Neural progenitor cell (in vitro differentiated cells): ENCODE results near the gene DNAJC9. TPM values are rescaled to one million over a fixed set of nuclear protein-coding genes. Genes with fewer than 3 reads are reported as not detected.

Source experiments
- DNase-seq: peaks from one replicate; pipeline ENCODE4 v3.0.0-alpha.2; 2016; ENCODE audit warnings: low spot score
- H2AFZ ChIP-seq: fragments of 200-600 bp; sonication (generic); replicated peaks from 2 replicates; pipeline ENCODE4 v1.6.1; 2016; ENCODE audit warnings: antibody characterized with exemption
- H3F3A ChIP-seq: fragments of 200-600 bp; sonication (generic); 2 replicates; pipeline ENCODE4 v1.6.1; 2016; ENCODE audit warnings: antibody characterized with exemption, low read depth
- H3K27ac ChIP-seq: fragments of 200-600 bp; sonication (generic); 2 replicates; pipeline ENCODE4 v1.5.1; 2016; ENCODE audit warnings: mild to moderate bottlenecking
- H3K27me3 ChIP-seq: fragments of 200-600 bp; sonication (generic); 2 replicates; pipeline ENCODE4 v1.6.1; 2016; ENCODE audit warnings: mild to moderate bottlenecking, moderate library complexity
- H3K36me3 ChIP-seq: fragments of 200-600 bp; sonication (generic); 2 replicates; pipeline ENCODE4 v1.5.1; 2016
- H3K4me1 ChIP-seq: fragments of 200-600 bp; sonication (generic); 2 replicates; pipeline ENCODE4 v1.6.1; 2016; ENCODE audit warnings: mixed run types
- H3K4me2 ChIP-seq: fragments of 200-600 bp; sonication (generic); 2 replicates; pipeline ENCODE4 v1.6.1; 2016
- H3K4me3 ChIP-seq: fragments of 200-600 bp; sonication (generic); 2 replicates; pipeline ENCODE4 v1.5.1; 2016
- H3K79me2 ChIP-seq: fragments of 200-600 bp; sonication (generic); 2 replicates; pipeline ENCODE4 v1.6.1; 2016; ENCODE audit warnings: low read depth
- H3K9ac ChIP-seq: fragments of 200-600 bp; sonication (generic); 2 replicates; pipeline ENCODE4 v1.6.1; 2016
- H3K9me3 ChIP-seq: fragments of 200-600 bp; sonication (generic); 2 replicates; pipeline ENCODE4 v1.5.1; 2016; ENCODE audit warnings: low read depth
- H4K20me1 ChIP-seq: fragments of 200-600 bp; sonication (generic); 2 replicates; pipeline ENCODE4 v1.6.1; 2016; ENCODE audit warnings: low read depth
- H3K27ac Mint-ChIP-seq: 3 replicates; pipeline ENCODE4 v1.8.0; 2021; ENCODE audit warnings: mixed read lengths
- H3K27me3 Mint-ChIP-seq: 2 replicates; pipeline ENCODE4 v1.8.0; 2022; ENCODE audit warnings: low read depth, mild to moderate bottlenecking, inconsistent platforms, moderate library complexity, mixed read lengths; ENCODE audit not compliant: insufficient read depth
- H3K36me3 Mint-ChIP-seq: 3 replicates; pipeline ENCODE4 v1.8.0; 2021; ENCODE audit warnings: mixed read lengths
- H3K4me1 Mint-ChIP-seq: 3 replicates; pipeline ENCODE4 v1.8.0; 2021; ENCODE audit warnings: mixed read lengths
- H3K4me3 Mint-ChIP-seq: 3 replicates; pipeline ENCODE4 v1.8.0; 2021; ENCODE audit warnings: mild to moderate bottlenecking, moderate library complexity, mixed read lengths
- H3K9me3 Mint-ChIP-seq: 3 replicates; pipeline ENCODE4 v1.8.0; 2020; ENCODE audit warnings: mixed read lengths
- EZH2 ChIP-seq: fragments of 200-600 bp; sonication (generic); IDR thresholded peaks from 2 replicates; pipeline ENCODE4 v1.6.1; 2017; ENCODE audit warnings: antibody characterized with exemption, mild to moderate bottlenecking, moderate library complexity
- EZH2phosphoT487 ChIP-seq: fragments of 200-600 bp; sonication (generic); IDR thresholded peaks from 2 replicates; pipeline ENCODE4 v1.6.1; 2017; ENCODE audit warnings: antibody characterized with exemption
- total RNA-seq: library from RNA; depleted of rRNA; stranded (reverse); fragments of >200 nt; gene quantifications from 2 replicates; pipeline ENCODE4 v1.2.3, GENCODE V29; 2015; ENCODE audit warnings: low replicate concordance
- TF ChIP-seq, protein P1 (sequence below): fragments of 200-600 bp; sonication (generic); IDR thresholded peaks from 2 replicates; pipeline ENCODE4 v1.5.1; 2017; ENCODE audit warnings: antibody characterized with exemption, mild to moderate bottlenecking

Gene DNAJC9
- total RNA-seq, 1 donor from 2014 or later = 58.0 TPM

DNA sequence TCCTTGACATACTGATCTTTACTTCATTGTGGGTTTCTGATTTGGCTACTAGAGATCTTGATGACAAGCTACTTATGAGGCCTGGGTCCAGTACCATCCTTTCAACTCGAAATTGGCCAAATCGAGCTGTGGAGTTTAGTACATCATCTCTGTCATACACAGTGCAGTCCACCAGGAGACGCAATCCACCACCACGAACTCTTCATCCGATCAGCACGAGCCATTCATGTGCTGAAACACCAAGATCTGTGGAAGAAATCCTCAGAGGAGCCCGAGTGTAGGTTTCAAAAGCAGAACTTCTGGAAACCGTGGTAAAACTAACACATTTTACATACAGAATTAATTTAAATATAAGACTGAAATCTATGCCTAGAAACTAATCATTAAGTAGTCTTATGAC lies 14.2 kb downstream of the DNAJC9 start:
- Histone ChIP-seq H3K4me3 (no peak overlapping the region), H3K36me3 (no peaks in the 10 kb centered on the region), H3K4me1 (no peaks in the 10 kb centered on the region), H3K4me2 (no peak overlapping the region), H3K9ac (no peak overlapping the region), H3F3A (peaks cover 9% of the 10 kb centered on the region), H2AFZ (no peak overlapping the region), H4K20me1 (no peaks in the 10 kb centered on the region), H3K9me3 (no peaks in the 10 kb centered on the region), H3K27me3 (no peaks in the 10 kb centered on the region), H3K27ac (no peak overlapping the region), H3K79me2 (no peaks in the 10 kb centered on the region)
- Mint-ChIP-seq H3K27ac (no peak overlapping the region), H3K4me3 (no peak overlapping the region), H3K36me3 (peaks cover 14% of the 10 kb centered on the region), H3K4me1 (no peaks in the 10 kb centered on the region), H3K27me3 (peaks cover 4% of the 10 kb centered on the region), H3K9me3 (no peaks in the 10 kb centered on the region)
- DNase-seq = peak; percentile 34
- TF ChIP-seq, protein P1, sequence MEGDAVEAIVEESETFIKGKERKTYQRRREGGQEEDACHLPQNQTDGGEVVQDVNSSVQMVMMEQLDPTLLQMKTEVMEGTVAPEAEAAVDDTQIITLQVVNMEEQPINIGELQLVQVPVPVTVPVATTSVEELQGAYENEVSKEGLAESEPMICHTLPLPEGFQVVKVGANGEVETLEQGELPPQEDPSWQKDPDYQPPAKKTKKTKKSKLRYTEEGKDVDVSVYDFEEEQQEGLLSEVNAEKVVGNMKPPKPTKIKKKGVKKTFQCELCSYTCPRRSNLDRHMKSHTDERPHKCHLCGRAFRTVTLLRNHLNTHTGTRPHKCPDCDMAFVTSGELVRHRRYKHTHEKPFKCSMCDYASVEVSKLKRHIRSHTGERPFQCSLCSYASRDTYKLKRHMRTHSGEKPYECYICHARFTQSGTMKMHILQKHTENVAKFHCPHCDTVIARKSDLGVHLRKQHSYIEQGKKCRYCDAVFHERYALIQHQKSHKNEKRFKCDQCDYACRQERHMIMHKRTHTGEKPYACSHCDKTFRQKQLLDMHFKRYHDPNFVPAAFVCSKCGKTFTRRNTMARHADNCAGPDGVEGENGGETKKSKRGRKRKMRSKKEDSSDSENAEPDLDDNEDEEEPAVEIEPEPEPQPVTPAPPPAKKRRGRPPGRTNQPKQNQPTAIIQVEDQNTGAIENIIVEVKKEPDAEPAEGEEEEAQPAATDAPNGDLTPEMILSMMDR = peak; percentile 42
- TF ChIP-seq EZH2phosphoT487 = no peak

DNA sequence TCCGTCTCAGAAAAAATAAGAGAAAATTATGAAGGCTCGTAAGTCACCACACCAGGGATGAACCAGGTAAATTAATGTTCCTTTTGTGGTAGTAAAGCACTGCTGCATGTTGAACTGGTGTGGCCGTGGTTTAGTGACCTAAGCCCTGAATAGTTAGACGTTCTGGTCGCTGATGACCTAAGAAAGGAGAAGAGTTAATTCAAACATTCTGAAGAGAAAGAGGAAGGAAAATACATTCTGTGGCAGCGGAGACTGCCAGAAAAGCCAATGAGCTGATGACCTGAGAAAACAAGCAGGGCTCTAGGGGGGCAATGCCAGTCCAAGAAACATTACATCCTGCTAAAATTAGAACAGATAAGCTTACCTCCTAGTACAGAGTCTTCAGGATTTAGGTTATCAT lies 17.5 kb downstream of the DNAJC9 start:
- no peak overlapping the region for H3K27ac ChIP-seq
- no peak overlapping the region for H2AFZ ChIP-seq
- H3K4me3 ChIP-seq = no peak overlapping the region
- H3K79me2 ChIP-seq = no peaks in the 10 kb centered on the region
- H3K27me3 Mint-ChIP-seq = peaks cover 4% of the 10 kb centered on the region
- no peak overlapping the region for H3K9ac ChIP-seq
- H3K4me2 ChIP-seq = no peak overlapping the region
- H3F3A ChIP-seq = peaks cover 6% of the 10 kb centered on the region
- H4K20me1 ChIP-seq = no peaks in the 10 kb centered on the region
- no peak for DNase-seq
- no peaks in the 10 kb centered on the region for H3K36me3 ChIP-seq
- H3K9me3 Mint-ChIP-seq = no peaks in the 10 kb centered on the region
- H3K4me1 Mint-ChIP-seq = no peaks in the 10 kb centered on the region
- peak overlapping the region; percentile 1 for H3K27ac Mint-ChIP-seq
- H3K4me1 ChIP-seq = no peaks in the 10 kb centered on the region
- H3K4me3 Mint-ChIP-seq = no peak overlapping the region
- no peaks in the 10 kb centered on the region for H3K27me3 ChIP-seq
- no peaks in the 10 kb centered on the region for H3K9me3 ChIP-seq
- TF ChIP-seq, protein P1 = no peak
- TF ChIP-seq EZH2 (no peak), EZH2phosphoT487 (no peak)
- peaks cover 14% of the 10 kb centered on the region for H3K36me3 Mint-ChIP-seq

DNA sequence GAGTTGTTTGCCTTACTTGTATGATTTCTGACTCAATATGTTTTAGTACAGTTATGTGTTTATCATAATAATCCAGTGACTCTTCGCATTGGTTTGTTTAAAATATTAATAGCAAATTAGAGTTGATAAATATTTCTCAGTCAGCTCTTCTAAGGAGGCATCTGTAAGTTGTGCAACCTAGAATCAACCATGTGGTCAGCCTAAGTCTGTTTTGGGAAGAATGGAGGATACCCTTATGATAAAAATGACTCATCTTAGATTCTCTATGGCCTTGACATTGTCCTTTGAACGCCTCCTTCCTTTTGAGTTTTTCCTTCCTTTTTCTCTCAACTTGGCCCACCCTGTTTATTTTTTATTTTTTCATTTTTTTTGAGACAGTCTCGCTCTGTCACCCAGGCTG lies 18.8 kb downstream of the DNAJC9 start:
- no peaks in the 10 kb centered on the region for H4K20me1 ChIP-seq
- no peak overlapping the region for H3K4me3 Mint-ChIP-seq
- H3K27ac Mint-ChIP-seq = no peak overlapping the region
- H2AFZ ChIP-seq = no peak overlapping the region
- peaks cover 6% of the 10 kb centered on the region for H3F3A ChIP-seq
- H3K36me3 Mint-ChIP-seq = peaks cover 12% of the 10 kb centered on the region
- no peaks in the 10 kb centered on the region for H3K36me3 ChIP-seq
- no peaks in the 10 kb centered on the region for H3K27me3 ChIP-seq
- no peak overlapping the region for H3K4me2 ChIP-seq
- no peaks in the 10 kb centered on the region for H3K4me1 Mint-ChIP-seq
- no peak overlapping the region for H3K9ac ChIP-seq
- TF ChIP-seq EZH2 = no peak
- TF ChIP-seq, protein P1 = no peak
- no peak for TF ChIP-seq EZH2phosphoT487
- peaks cover 4% of the 10 kb centered on the region for H3K27me3 Mint-ChIP-seq
- no peak overlapping the region for H3K4me3 ChIP-seq
- H3K27ac ChIP-seq = no peak overlapping the region
- H3K9me3 ChIP-seq = no peaks in the 10 kb centered on the region
- H3K79me2 ChIP-seq = no peaks in the 10 kb centered on the region
- no peaks in the 10 kb centered on the region for H3K4me1 ChIP-seq
- no peak for DNase-seq
- H3K9me3 Mint-ChIP-seq = no peaks in the 10 kb centered on the region
